Adrenal gland (tissue), 5 donors: Measurements from ENCODE around the gene CAPN8.

Experiments used
- CTCF ChIP-seq, 6 experiments: fragments of 450-650 bp in 4 of 6; fragments of 200-600 bp in 2 of 6; sonication (generic) in 1 of 6; IDR thresholded peaks; 1 replicate in 5 of 6; 2 replicates in 1 of 6; pipeline versions ENCODE4 v1.5.1 to v1.8.0; 2016 to 2021; ENCODE audit warnings: antibody characterized with exemption in 6 of 6, mild to moderate bottlenecking in 2 of 6, moderate library complexity in 1 of 6
- POLR2A ChIP-seq, 2 donors: fragments of 450-650 bp; IDR thresholded peaks; one replicate each; pipeline ENCODE4 v1.6.1; 2017; ENCODE audit warnings: antibody characterized with exemption in 2 of 2, mild to moderate bottlenecking in 2 of 2, moderate library complexity in 1 of 2
- donor health status: DM: no; HTN: no; CAD: no.

- TF ChIP-seq CTCF (IDR thresholded peaks at IDR 0.05) (no peak), POLR2A (IDR thresholded peaks at IDR 0.05) (no peak)
Observed at GRCh38 chr1:223665592-223666312, at the start of gene CAPN8.
